ENCODE measurements around the gene CCR7. TPM values are rescaled to one million over a fixed set of nuclear protein-coding genes. Genes with fewer than 3 reads are reported as not detected.

CCR7 gene
- polyA plus RNA-seq, 4 donors = 0.34 to 0.48 (median 0.44) TPM

GRCh38 chr17:40538936-40539705, 26.2 kb downstream of the CCR7 start:
- DNase-seq (ENCODE audit: low read depth in 4 of 4, low spot score in 2 of 4) = no peak

- DNase-seq (ENCODE audit: low read depth in 4 of 4, low spot score in 2 of 4) = no peak
Measured at GRCh38 chr17:40538019-40538935, 27.0 kb downstream of the CCR7 start.

- no peak for DNase-seq (ENCODE audit: low read depth in 4 of 4, low spot score in 2 of 4)
Measured at GRCh38 chr17:40536295-40537171, 28.7 kb downstream of the CCR7 start.

- no peak for DNase-seq (ENCODE audit: low read depth in 4 of 4, low spot score in 2 of 4)
Measured at GRCh38 chr17:40535924-40536294, 29.4 kb downstream of the CCR7 start.

GRCh38 chr17:40535438-40535837, 29.8 kb downstream of the CCR7 start:
- DNase-seq (ENCODE audit: low read depth in 4 of 4, low spot score in 2 of 4) = no peak

GRCh38 chr17:40534371-40535189, 30.7 kb downstream of the CCR7 start:
- DNase-seq (ENCODE audit: low read depth in 4 of 4, low spot score in 2 of 4) = no peak

GRCh38 chr17:40533896-40534295, 31.4 kb downstream of the CCR7 start:
- DNase-seq (ENCODE audit: low read depth in 4 of 4, low spot score in 2 of 4) = no peak

GRCh38 chr17:40532520-40533253, 32.6 kb downstream of the CCR7 start:
- DNase-seq (ENCODE audit: low read depth in 4 of 4, low spot score in 2 of 4) = no peak

- no peak for DNase-seq (ENCODE audit: low read depth in 4 of 4, low spot score in 2 of 4)
Measured at GRCh38 chr17:40531051-40531991, 34.0 kb downstream of the CCR7 start.

- DNase-seq (ENCODE audit: low read depth in 4 of 4, low spot score in 2 of 4) = no peak
Measured at GRCh38 chr17:40530531-40530994, 34.7 kb downstream of the CCR7 start.

- no peak for DNase-seq (ENCODE audit: low read depth in 4 of 4, low spot score in 2 of 4)
Measured at GRCh38 chr17:40529991-40530390, 35.3 kb downstream of the CCR7 start.

GRCh38 chr17:40528692-40529417, 36.4 kb downstream of the CCR7 start:
- no peak for DNase-seq (ENCODE audit: low read depth in 4 of 4, low spot score in 2 of 4)

GRCh38 chr17:40526668-40527067, 38.6 kb downstream of the CCR7 start:
- DNase-seq (ENCODE audit: low read depth in 4 of 4, low spot score in 2 of 4) = no peak

- DNase-seq (ENCODE audit: low read depth in 4 of 4, low spot score in 2 of 4) = no peak
Measured at GRCh38 chr17:40525294-40525693, 40.0 kb downstream of the CCR7 start.

- DNase-seq (ENCODE audit: low read depth in 4 of 4, low spot score in 2 of 4) = no peak
Measured at GRCh38 chr17:40524243-40524965, 40.9 kb downstream of the CCR7 start.

- DNase-seq (ENCODE audit: low read depth in 4 of 4, low spot score in 2 of 4) = no peak
Measured at GRCh38 chr17:40522961-40523310, 42.3 kb downstream of the CCR7 start.
